Prostate gland (tissue), 2 donors: Measurements from ENCODE around the gene FZD10.

Source experiments
- CTCF ChIP-seq, 4 experiments: fragments of 200-600 bp in 2 of 4; fragments of 450-650 bp in 2 of 4; sonication (generic) in 2 of 4; IDR thresholded peaks; 1 replicate in 3 of 4; 2 replicates in 1 of 4; pipeline ENCODE4 v1.5.1; 2016 to 2019; ENCODE audit warnings: antibody characterized with exemption in 4 of 4, mild to moderate bottlenecking in 2 of 4, moderate library complexity in 2 of 4
- POLR2AphosphoS5 ChIP-seq: sonication (generic); formaldehyde crosslinking; IDR thresholded peaks from one replicate; pipeline ENCODE4 v1.6.1; 2017; ENCODE audit warnings: antibody characterized with exemption

- TF ChIP-seq POLR2AphosphoS5 (no peak), CTCF (IDR thresholded peaks at IDR 0.05) (no peak)
Observed at GRCh38 chr12:130204541-130204953, 42.3 kb downstream of the FZD10 start.
